Measurements from ENCODE around the gene WDFY4. TPM values are rescaled to one million over a fixed set of nuclear protein-coding genes. Genes with fewer than 3 reads are reported as not detected.

WDFY4 gene
- total and polyA plus RNA-seq, 2 donors (not counting 3 experiments of a cell fraction or from before 2014, with no cell fraction given), result 10.1 to 10.2 TPM

DNA sequence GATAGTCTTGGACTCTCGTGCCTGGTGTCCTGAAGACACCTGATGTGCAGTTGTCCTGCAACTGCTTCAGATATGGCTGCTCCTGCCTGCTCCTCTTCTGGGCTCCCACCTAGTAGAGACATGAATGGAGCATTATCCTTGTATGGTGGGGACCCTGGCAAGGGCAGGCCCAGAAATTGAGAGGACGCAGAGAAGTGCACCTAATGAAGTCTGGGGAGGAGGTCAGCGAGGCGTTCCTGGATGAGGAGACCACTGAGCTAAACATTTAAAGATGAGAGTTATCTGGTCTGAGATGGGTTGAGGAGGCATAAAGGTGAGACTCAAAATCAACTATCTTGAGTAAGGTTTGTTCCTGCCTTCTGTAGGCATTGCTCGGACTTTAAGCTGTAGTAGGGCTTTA lies 66.3 kb downstream of the WDFY4 start:
- CTCF ChIA-PET, result no interaction called here
- Histone ChIP-seq H3K27ac (ENCODE audit: insufficient read depth, low read depth, low read length) (no peak overlapping the region), H3K79me2 (ENCODE audit: control insufficient read depth, insufficient read depth, low read length) (no peaks in the 10 kb centered on the region), H3K4me1 (ENCODE audit: control insufficient read depth, extremely low read depth, insufficient read depth, low read length) (no peaks in the 10 kb centered on the region), H3K4me2 (ENCODE audit: insufficient read depth, low read length) (no peak overlapping the region), H3K4me3 (replicated peaks in 1 of 3; ENCODE audit: insufficient read depth in 1 of 3, low read depth in 1 of 3, low read length in 3 of 3) (no peak overlapping the region), H3K9ac (replicated peaks; ENCODE audit: extremely low read depth, insufficient read depth, low read length) (no peak overlapping the region), H4K20me1 (replicated peaks; ENCODE audit: control insufficient read depth, extremely low read depth, insufficient read depth, low read length) (no peaks in the 10 kb centered on the region), H3K9me1 (replicated peaks; ENCODE audit: control insufficient read depth, extremely low read depth, insufficient read depth, low read length) (no peaks in the 10 kb centered on the region), H3K36me3 (ENCODE audit: control insufficient read depth in 2 of 2, extremely low read depth in 1 of 2, insufficient read depth in 2 of 2, low read length in 2 of 2) (no peaks in the 10 kb centered on the region), H3K9me3 (replicated peaks; ENCODE audit: control insufficient read depth, insufficient read depth, low read length) (no peaks in the 10 kb centered on the region), H3K27me3 (ENCODE audit: control insufficient read depth in 2 of 2, insufficient read depth in 2 of 2, low read length in 2 of 2) (peaks cover 0 to 2% of the 10 kb centered on the region in 2 experiments), H2AFZ (ENCODE audit: low read depth, low read length) (no peak overlapping the region)
- DNase-seq (ENCODE audit: low read depth, low spot score), result no peak
- FAIRE-seq, result no peak
- dilution Hi-C loops (cut with MboI; ENCODE audit: extremely low pct_ligation_motif_present, low sequenced_read_pairs), result no loop called here
- no peak for TF ChIP-seq EZH2 (IDR thresholded peaks at IDR 0.05; ENCODE audit: borderline replicate concordance, low read depth, low read length, severe bottlenecking)
- TF ChIP-seq GATA2 (IDR thresholded peaks at IDR 0.05; ENCODE audit: insufficient read depth, insufficient read length, low read depth, low read length), result no peak
- TF ChIP-seq, protein P1, sequence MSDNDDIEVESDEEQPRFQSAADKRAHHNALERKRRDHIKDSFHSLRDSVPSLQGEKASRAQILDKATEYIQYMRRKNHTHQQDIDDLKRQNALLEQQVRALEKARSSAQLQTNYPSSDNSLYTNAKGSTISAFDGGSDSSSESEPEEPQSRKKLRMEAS (IDR thresholded peaks at IDR 0.05; ENCODE audit: insufficient read depth, insufficient read length), result no peak
- TF ChIP-seq FOS (IDR thresholded peaks at IDR 0.05; ENCODE audit: borderline replicate concordance, insufficient read depth, low read length), result no peak
- TF ChIP-seq JUN (IDR thresholded peaks at IDR 0.05; ENCODE audit: borderline replicate concordance, insufficient read depth, insufficient read length, low read depth), result no peak
- TF ChIP-seq MYC (IDR thresholded peaks at IDR 0.05; ENCODE audit: low read depth, low read length), result no peak
- TF ChIP-seq, protein P2, sequence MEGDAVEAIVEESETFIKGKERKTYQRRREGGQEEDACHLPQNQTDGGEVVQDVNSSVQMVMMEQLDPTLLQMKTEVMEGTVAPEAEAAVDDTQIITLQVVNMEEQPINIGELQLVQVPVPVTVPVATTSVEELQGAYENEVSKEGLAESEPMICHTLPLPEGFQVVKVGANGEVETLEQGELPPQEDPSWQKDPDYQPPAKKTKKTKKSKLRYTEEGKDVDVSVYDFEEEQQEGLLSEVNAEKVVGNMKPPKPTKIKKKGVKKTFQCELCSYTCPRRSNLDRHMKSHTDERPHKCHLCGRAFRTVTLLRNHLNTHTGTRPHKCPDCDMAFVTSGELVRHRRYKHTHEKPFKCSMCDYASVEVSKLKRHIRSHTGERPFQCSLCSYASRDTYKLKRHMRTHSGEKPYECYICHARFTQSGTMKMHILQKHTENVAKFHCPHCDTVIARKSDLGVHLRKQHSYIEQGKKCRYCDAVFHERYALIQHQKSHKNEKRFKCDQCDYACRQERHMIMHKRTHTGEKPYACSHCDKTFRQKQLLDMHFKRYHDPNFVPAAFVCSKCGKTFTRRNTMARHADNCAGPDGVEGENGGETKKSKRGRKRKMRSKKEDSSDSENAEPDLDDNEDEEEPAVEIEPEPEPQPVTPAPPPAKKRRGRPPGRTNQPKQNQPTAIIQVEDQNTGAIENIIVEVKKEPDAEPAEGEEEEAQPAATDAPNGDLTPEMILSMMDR (IDR thresholded peaks at IDR 0.05; ENCODE audit: extremely low read depth in 1 of 2, insufficient read depth in 1 of 2, low read depth in 1 of 2, low read length in 2 of 2), result no peak
- TF ChIP-seq POLR2A (IDR thresholded peaks at IDR 0.05; ENCODE audit: low read depth, low read length), result no peak
- no peak for TF ChIP-seq POLR2AphosphoS5 (IDR thresholded peaks at IDR 0.05; ENCODE audit: insufficient read depth, low read depth, low read length)
- BruUV-seq (replicated peaks), result no TSS peak
- POLR2A ChIA-PET, result no interaction called here
- intact Hi-C loops (cut with micrococcal nuclease), result no loop called here
